Ascending aorta (tissue), 2 donors: ENCODE data around the gene YIPF3. TPM values are rescaled to one million over a fixed set of nuclear protein-coding genes. Genes with fewer than 3 reads are reported as not detected.
A peak's percentile ranks its signal among the peaks of the same experiment; 100 is the strongest.

Source experiments
- DNase-seq, 2 donors: peaks; one replicate each; pipeline ENCODE4 v3.0.0-alpha.2; 2019; ENCODE audit warnings: low spot score in 2 of 2
- H3K27ac ChIP-seq, 2 donors: fragments of 200-600 bp; sonication (generic); one replicate each; pipeline ENCODE4 v1.5.1; 2016 to 2017; ENCODE audit warnings: mild to moderate bottlenecking in 1 of 2
- H3K27me3 ChIP-seq: fragments of 200-600 bp; sonication (generic); one replicate; pipeline ENCODE4 v1.5.1; 2017
- H3K36me3 ChIP-seq, 2 donors: fragments of 200-600 bp; sonication (generic); one replicate each; pipeline ENCODE4 v1.5.1; 2016
- H3K4me1 ChIP-seq, 2 donors: fragments of 200-600 bp; sonication (generic); one replicate each; pipeline ENCODE4 v1.5.1; 2016 to 2017; ENCODE audit warnings: mild to moderate bottlenecking in 1 of 2
- H3K4me3 ChIP-seq, 2 donors: fragments of 200-600 bp; sonication (generic); one replicate each; pipeline ENCODE4 v1.5.1; 2016 to 2017; ENCODE audit warnings: mild to moderate bottlenecking in 1 of 2
- H3K9me3 ChIP-seq, 2 donors: fragments of 200-600 bp; sonication (generic); one replicate each; pipeline ENCODE4 v1.5.1; 2016
- intact Hi-C: fragments of 100-400 bp; cut with DNase I; formaldehyde crosslinking; loops from one replicate; pipeline ENCODE4 v1.15.1; 2023
- total RNA-seq: library from RNA; depleted of rRNA; stranded (reverse); fragments of >200 nt; gene quantifications from one replicate; pipeline ENCODE4 v1.1.0, GENCODE V29; 2016
- TF ChIP-seq, protein P1 (sequence below), 3 experiments: fragments of 200-600 bp in 2 of 3; fragments of 450-650 bp in 1 of 3; sonication (generic) in 2 of 3; IDR thresholded peaks; one replicate each; pipeline ENCODE4 v1.5.1; 2016 to 2019; ENCODE audit warnings: antibody characterized with exemption in 3 of 3, mild to moderate bottlenecking in 1 of 3, moderate library complexity in 1 of 3

YIPF3 gene
- total RNA-seq, 1 donor from 2014 or later = 71.4 TPM

DNA sequence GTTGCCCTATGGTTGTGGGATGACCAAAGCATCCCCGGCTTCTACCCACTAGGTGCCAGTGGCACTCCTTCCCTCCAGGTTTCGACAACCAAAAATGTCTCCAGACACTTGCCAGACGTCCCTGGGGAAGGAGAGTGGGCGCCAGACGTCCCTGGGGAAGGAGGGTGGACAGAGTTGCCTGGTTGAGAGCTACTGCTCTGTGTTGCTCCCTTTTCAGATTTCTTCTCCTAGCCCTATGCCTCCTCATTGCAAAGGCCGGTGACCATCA, 19.7 kb downstream of the YIPF3 start:
- intact Hi-C loops = loop anchor here (2.0 kb wide), 1 partner anchor 42 kb away; the partner anchor contains the start of gene DLK2
- TF ChIP-seq, protein P1, sequence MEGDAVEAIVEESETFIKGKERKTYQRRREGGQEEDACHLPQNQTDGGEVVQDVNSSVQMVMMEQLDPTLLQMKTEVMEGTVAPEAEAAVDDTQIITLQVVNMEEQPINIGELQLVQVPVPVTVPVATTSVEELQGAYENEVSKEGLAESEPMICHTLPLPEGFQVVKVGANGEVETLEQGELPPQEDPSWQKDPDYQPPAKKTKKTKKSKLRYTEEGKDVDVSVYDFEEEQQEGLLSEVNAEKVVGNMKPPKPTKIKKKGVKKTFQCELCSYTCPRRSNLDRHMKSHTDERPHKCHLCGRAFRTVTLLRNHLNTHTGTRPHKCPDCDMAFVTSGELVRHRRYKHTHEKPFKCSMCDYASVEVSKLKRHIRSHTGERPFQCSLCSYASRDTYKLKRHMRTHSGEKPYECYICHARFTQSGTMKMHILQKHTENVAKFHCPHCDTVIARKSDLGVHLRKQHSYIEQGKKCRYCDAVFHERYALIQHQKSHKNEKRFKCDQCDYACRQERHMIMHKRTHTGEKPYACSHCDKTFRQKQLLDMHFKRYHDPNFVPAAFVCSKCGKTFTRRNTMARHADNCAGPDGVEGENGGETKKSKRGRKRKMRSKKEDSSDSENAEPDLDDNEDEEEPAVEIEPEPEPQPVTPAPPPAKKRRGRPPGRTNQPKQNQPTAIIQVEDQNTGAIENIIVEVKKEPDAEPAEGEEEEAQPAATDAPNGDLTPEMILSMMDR (IDR thresholded peaks at IDR 0.05) = no peak
- H3K27me3 ChIP-seq = no peaks in the 10 kb centered on the region
- no peak for DNase-seq
- H3K4me3 ChIP-seq = no peak overlapping the region
- H3K36me3 ChIP-seq = peaks cover 22 to 42% of the 10 kb centered on the region in 2 donors
- H3K4me1 ChIP-seq = peaks cover 7 to 26% of the 10 kb centered on the region in 2 donors
- H3K9me3 ChIP-seq = no peaks in the 10 kb centered on the region
- H3K27ac ChIP-seq = peak overlapping the region in 1 of 2 donors; percentile 17

DNA sequence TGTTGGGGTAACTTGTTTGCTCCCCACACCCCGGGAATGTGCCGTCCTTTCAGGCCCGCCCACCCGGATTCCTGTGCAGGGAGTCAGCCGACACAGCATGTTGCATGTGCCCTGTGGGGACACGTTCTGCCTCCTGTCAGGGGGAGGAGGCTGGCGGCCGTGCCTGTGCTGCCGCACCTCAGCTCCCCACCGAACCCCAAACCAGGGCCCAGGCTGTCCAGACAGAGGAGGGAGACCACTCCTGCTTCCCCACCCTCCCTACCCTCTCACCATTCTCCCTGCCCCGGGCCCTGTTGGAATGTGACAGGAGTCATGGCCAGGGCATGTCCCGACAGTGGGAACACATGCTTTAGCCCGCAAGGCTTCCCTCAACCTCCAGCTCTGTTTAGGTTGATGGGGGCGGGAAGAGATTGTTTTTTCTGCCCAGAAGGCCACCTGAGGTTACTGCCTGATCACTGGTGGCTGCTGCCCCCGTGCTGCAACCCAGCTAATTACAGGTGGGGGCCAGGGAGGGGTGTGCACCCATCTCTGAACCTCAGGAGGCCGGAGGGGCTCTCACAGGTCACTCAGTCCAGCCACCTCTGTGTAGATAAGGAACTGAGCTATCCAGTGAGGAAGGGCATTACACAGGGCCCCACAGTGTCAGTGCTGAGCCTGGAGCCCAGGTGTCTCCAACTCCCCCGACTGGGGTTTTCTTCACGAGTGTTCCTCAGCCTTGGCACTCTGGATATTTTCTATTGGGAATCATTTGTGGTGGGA, 20.2 kb downstream of the YIPF3 start:
- DNase-seq = no peak
- TF ChIP-seq, protein P1 (IDR thresholded peaks at IDR 0.05) = peak; percentile 49 to 65 (median 61)
- H3K27me3 ChIP-seq = no peaks in the 10 kb centered on the region
- intact Hi-C loops = loop anchor here (2.0 kb wide), 1 partner anchor 42 kb away; the partner anchor contains the start of gene DLK2
- no peaks in the 10 kb centered on the region for H3K9me3 ChIP-seq
- H3K4me1 ChIP-seq = peaks cover 7 to 30% of the 10 kb centered on the region in 2 donors
- H3K4me3 ChIP-seq = peak overlapping the region in 1 of 2 donors; percentile 17
- H3K36me3 ChIP-seq = peaks cover 21 to 39% of the 10 kb centered on the region in 2 donors
- peak overlapping the region; percentile 17 for H3K27ac ChIP-seq

DNA sequence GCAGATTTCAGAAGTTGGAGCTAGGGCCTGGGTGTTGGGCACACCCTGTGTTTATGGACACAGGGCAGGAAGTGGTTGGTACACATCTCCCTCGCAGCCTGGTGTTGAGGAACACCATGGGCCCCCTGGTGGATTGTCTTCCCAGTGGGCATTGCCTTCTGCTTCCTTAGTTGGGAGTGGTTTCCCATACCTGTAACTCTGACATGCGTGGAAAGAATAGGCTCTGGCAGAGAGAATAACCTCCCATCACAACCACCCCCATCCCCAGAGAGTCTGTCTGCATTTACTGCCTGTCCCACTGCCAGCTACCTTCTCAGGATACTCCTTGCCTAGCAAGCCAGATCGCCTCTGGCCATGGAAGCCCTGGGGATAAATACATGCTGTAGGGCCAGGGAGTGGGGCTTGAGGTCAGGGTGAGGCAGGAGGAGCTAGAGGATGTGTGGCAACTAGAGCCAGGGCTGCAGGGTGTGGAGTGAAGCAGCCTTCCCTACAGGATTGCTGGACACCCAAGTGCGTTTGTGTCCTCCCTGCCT, 21.3 kb downstream of the YIPF3 start:
- Histone ChIP-seq H3K27me3 (no peaks in the 10 kb centered on the region), H3K36me3 (peaks cover 11 to 29% of the 10 kb centered on the region in 2 donors), H3K27ac (peak overlapping the region in 1 of 2 donors; percentile 17), H3K4me3 (no peak overlapping the region), H3K9me3 (no peaks in the 10 kb centered on the region), H3K4me1 (peaks cover 7 to 30% of the 10 kb centered on the region in 2 donors)
- TF ChIP-seq, protein P1 (IDR thresholded peaks at IDR 0.05) = no peak
- intact Hi-C loops = no loop called here
- no peak for DNase-seq

DNA sequence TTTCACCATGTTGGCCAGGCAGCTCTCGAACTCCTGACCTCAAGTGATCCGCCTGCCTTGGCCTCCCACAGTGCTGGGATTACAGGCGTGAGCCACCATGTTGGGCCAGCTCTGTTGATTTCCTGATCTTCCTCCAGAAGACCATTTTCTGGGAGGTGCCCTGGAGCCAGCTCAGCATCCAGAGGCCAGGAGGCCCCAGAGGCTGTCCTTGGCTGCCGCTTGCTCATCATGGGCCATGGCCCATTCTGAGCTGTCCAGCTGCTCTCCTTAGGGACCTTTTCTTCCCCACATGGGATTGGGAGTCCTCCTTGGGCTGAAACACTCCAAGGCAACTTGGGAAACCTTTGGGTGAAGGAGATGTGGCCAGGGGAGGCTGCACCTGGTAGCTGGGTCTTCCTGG, 22.0 kb downstream of the YIPF3 start:
- H3K27ac ChIP-seq = no peak overlapping the region
- peaks cover 7 to 30% of the 10 kb centered on the region in 2 donors for H3K4me1 ChIP-seq
- TF ChIP-seq, protein P1 (IDR thresholded peaks at IDR 0.05) = no peak
- no peaks in the 10 kb centered on the region for H3K27me3 ChIP-seq
- no peak overlapping the region for H3K4me3 ChIP-seq
- H3K9me3 ChIP-seq = no peaks in the 10 kb centered on the region
- no peak for DNase-seq
- intact Hi-C loops = no loop called here
- peaks cover 6 to 21% of the 10 kb centered on the region in 2 donors for H3K36me3 ChIP-seq

DNA sequence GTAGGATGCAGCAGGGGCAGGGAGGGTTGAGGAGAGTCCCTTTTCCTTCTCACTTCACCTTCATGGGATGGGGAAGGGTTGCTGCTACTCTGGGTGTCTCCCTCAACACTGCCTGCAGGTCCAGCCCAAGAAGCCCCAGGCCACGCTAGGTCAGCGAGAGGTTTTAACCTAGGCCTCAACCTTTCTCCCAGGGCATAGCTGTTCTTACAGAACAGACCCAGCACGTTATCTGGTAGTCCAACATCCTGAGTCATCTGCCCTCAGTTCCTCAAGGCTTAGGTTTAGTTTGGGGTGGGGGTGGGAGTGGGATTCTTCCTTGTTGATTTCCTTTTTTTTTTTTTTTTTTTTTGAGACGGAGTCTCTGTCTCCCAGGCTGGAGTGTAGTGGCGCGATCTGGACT, 22.4 kb downstream of the YIPF3 start:
- TF ChIP-seq, protein P1 (IDR thresholded peaks at IDR 0.05) = no peak
- H3K27ac ChIP-seq = no peak overlapping the region
- no peak overlapping the region for H3K4me3 ChIP-seq
- no peaks in the 10 kb centered on the region for H3K9me3 ChIP-seq
- no peak for DNase-seq
- intact Hi-C loops = no loop called here
- no peaks in the 10 kb centered on the region for H3K27me3 ChIP-seq
- H3K4me1 ChIP-seq = peaks cover 7 to 30% of the 10 kb centered on the region in 2 donors
- peaks cover 6 to 17% of the 10 kb centered on the region in 2 donors for H3K36me3 ChIP-seq
